K562 treated with DMSO at 1 percent for 48 hours (cell line): Measurements from ENCODE around the gene SMARCE1. TPM values are rescaled to one million over a fixed set of nuclear protein-coding genes. Genes with fewer than 3 reads are reported as not detected.

Source experiments
- total RNA-seq: library from RNA; unstranded; fragments of 300-600 nt; gene quantifications from 2 replicates; pipeline ENCODE4 v1.2.3, GENCODE V29; 2022; ENCODE audit warnings: low replicate concordance; ENCODE audit errors: extremely low read depth

Gene SMARCE1
- not detected in 2 replicates for total RNA-seq

DNA sequence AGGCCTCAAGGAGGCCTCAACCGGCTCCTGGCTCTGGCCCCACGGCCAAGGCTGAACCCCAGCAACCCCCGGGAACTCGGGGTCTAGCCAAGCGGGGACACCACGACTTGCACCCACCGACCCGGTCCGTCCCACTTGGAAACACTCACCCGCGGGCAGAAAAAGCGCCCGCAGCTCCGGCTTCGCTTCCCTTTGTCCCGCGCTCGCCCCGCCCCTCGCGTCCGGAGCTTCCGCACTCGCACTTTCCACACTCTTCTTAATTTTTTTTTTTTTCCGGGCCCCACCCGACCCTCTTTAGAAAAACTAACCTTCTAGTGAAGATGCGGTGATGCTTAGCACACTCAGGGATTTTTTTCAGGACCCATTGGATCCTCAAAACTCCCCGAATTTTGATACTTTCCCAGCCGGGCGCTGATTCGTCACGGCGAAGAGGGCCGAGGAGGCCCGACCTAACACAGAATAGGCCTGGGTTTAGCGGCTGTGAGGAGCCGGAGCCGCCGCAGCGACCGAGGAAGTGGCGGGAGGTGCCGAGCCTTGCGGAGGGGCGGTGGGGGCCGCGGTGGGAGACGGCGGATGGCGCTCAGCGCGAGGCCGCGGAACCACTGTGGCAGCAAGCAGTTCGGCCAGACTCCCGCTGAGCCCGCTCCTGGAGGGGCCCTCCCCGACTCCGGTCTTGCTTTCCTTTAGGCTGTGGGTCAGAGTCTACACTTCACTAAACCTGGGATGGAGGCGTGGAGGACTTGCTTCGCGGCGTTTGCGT lies at the start of gene SMARCE1:
TSS of gene SMARCE1 (minus strand) at position 195 of the 760 bp plus-strand sequence. CDS start 2,016 bp downstream, outside the sequence.

DNA sequence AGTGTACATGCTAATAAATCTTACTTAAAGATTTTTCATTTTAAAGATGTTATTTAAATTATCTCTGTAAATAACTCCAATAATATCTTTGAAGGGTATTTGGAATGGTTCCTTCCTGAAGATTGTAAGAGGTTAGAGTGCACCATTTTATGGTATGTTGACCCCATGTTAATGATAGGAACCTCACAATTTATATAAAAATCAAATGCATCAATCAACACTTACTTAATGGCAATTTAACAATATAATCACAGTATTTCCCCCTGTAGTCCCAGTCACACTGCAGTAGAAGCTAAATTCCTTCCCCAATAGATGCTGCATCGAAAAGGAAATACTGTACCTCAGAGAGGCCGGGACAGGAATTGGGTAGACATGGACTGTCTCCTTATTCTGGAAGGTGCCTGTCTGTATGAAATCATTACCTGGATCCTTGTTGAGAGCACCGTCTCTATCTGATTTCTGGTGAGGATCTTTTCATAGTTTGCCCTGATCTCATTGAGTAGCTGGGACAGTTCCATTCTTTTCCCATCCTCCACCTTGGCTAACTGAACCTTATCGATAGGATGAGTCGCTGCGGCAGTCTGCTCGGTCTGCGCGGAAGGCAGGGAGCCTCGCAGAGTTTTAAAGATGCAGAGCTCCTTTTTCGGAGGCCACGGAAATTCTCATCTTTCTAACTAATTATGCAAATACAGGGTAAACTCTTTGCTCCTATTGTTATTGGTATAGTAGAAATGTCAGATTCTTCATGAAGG lies 17.1 kb upstream of the SMARCE1 start, which contains the start of gene KRT222:
TSS of gene KRT222 (minus strand) at position 596 of the 752 bp plus-strand sequence. CDS start at position 518, 78 bp downstream.

Other genes with a start within 250 kb of the SMARCE1 start
- 1,142 TPM in 1 of 2 replicates, not detected in the other for gene TOP2A, start 229.9 kb downstream of the SMARCE1 start, total RNA-seq
- gene IGFBP4, start 204.4 kb downstream of the SMARCE1 start, total RNA-seq = not detected in 2 replicates
- not detected in 2 replicates for gene TNS4, start 146.2 kb downstream of the SMARCE1 start, total RNA-seq
- not detected in 2 replicates for gene CCR7, start 82.3 kb downstream of the SMARCE1 start, total RNA-seq
- gene KRT222, start 17.4 kb upstream of the SMARCE1 start, total RNA-seq = not detected in 2 replicates
- gene KRT24, start 55.9 kb upstream of the SMARCE1 start, total RNA-seq = not detected in 2 replicates
- not detected in 2 replicates for gene KRT25, start 107.5 kb upstream of the SMARCE1 start, total RNA-seq
- gene KRT26, start 124.4 kb upstream of the SMARCE1 start, total RNA-seq = not detected in 2 replicates
- not detected in 2 replicates for gene KRT27, start 134.7 kb upstream of the SMARCE1 start, total RNA-seq
- gene KRT28, start 152.1 kb upstream of the SMARCE1 start, total RNA-seq = not detected in 2 replicates
- not detected in 2 replicates for gene KRT10, start 174.8 kb upstream of the SMARCE1 start, total RNA-seq
- not detected in 2 replicates for gene KRT12, start 219.4 kb upstream of the SMARCE1 start, total RNA-seq
- not detected in 2 replicates for gene KRT20, start 237.4 kb upstream of the SMARCE1 start, total RNA-seq